Measurements from ENCODE around the gene SPIB. TPM values are rescaled to one million over a fixed set of nuclear protein-coding genes. Genes with fewer than 3 reads are reported as not detected.
"Not testable (repeated sequence)": the region's sequence is repeated elsewhere in the genome, so short reads cannot be mapped to it uniquely, and the experiment has no call there.

SPIB gene
- polyA plus RNA-seq, 3 donors = 0.97 to 1.4 (median 0.99) TPM

DNA sequence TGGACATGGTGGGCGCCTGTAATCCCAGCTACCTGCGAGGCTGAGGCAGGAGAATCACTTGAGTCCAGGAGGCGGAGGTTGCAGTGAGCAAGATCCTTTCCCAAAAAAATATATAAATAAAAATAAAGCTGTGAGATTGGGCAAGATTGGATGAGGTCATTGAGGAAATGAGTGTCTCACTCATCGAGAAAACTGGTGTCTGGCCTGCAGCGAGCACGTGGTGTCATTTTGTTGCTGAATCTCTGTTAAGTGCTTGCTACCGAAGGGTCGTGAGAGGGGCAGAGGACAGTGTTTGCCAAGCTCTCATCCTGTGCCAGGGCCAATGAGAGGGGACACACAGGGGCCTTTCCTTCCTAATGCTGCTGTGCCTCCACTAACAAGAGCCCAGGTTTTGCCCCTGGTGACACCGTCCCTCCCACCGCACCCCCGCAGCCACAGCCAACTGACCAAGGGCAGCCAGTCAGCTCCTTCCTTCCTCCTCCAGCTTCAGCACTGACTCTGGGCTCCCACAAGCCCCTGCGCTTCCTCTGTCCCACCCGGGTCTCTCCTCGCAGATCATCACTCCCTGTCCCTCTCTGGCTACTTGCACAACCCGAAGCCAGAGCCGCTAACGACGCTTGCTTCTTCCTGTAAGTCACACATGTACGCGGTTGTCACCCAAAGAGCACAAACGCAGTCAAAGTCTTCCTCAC is 31.4 kb upstream of the SPIB start:
- no peak for DNase-seq (ENCODE audit: extremely low read depth in 1 of 11, low read depth in 9 of 11, low spot score in 4 of 11)

DNA sequence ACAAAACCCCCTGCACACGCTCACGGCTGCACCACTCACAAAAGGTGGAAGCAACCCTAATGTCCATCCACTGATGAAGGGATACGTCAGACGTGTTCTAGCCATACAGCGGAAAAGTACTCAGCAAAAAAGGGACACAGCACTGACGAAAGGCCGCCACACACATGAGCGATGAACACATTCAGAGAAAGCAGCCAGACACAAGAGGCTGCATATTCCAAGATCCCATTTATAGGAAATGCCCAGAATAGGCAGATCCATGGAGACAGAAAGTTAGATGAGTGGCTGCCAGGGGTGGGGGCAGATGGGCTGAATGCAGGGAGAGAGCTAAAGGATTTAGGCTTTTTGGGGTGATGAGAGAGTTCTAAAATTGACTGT is 30.9 kb upstream of the SPIB start:
- DNase-seq (ENCODE audit: extremely low read depth in 1 of 11, low read depth in 9 of 11, low spot score in 4 of 11) = no peak

DNA sequence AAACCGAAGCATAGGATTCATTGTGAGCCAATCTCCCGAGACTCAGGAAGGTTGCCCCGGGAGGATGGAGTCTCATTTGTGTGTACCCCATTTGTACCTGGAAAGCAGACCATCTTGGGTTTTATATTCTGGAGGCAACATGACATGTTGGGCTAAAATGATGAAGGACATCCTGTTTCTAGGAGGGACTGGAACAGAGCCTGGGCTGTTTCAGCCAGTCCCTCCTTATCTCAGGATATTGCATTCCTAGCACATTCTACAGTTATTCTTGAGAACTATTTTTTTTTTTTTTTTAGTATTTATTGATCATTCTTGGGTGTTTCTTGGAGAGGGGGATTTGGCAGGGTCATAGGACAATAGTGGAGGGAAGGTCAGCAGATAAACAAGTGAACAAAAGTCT is 28.4 kb upstream of the SPIB start:
- DNase-seq (ENCODE audit: extremely low read depth in 1 of 11, low read depth in 9 of 11, low spot score in 4 of 11) = not testable (repeated sequence)

DNA sequence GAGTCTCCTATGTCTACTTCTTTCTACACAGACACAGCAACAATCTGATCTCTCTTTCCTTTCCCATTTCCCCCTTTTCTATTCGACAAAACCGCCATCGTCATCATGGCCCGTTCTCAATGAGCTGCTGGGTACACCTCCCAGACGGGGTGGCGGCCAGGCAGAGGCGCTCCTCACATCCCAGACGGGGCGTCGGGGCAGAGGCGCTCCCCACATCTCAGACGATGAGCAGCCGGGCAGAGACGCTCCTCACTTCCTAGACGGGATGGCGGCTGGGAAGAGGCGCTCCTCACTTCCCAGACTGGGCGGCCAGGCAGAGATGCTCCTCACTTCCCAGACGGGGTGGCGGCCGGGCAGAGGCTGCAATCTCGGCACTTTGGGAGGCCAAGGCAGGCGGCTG is 27.8 kb upstream of the SPIB start:
- DNase-seq (ENCODE audit: extremely low read depth in 1 of 11, low read depth in 9 of 11, low spot score in 4 of 11) = not testable (repeated sequence)

DNA sequence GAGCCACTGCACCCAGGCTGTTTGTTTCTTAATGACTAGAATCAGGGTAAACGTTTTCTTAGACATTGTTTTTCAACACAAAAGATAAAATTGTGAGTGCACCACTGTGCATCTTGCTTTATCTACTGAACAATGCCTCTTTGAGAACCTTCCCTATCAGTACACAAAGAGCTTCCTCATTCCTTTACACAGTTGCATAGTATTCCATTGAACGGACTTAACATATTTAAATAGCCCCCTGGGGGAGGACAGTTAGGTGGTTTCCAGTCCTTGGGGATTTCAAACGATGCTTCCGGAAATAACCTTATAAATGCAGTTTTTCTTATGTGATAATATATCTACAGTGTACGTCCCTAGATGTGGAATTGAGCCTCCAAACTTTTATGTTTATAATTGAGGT is 26.0 kb upstream of the SPIB start:
- no peak for DNase-seq (ENCODE audit: extremely low read depth in 1 of 11, low read depth in 9 of 11, low spot score in 4 of 11)

DNA sequence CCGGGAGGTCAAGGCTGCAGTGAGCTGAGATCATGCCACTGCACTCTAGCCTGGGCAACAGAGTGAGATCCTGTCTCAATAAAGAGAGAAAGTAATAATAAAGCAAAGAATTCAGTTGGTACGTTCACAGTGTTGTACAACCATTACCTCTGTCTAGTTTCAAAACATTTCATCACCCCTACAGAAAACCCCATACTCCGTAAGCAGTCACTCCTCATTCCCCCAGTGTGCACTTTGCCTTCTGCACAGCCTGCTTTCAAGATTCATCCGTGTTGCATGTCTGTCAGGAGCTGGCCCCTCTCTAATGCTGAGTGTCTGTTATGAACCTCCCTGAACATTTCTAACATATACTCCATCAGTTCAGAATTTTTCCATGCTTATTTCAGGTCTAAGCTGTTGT is 25.1 kb upstream of the SPIB start:
- no peak for DNase-seq (ENCODE audit: extremely low read depth in 1 of 11, low read depth in 9 of 11, low spot score in 4 of 11)

DNA sequence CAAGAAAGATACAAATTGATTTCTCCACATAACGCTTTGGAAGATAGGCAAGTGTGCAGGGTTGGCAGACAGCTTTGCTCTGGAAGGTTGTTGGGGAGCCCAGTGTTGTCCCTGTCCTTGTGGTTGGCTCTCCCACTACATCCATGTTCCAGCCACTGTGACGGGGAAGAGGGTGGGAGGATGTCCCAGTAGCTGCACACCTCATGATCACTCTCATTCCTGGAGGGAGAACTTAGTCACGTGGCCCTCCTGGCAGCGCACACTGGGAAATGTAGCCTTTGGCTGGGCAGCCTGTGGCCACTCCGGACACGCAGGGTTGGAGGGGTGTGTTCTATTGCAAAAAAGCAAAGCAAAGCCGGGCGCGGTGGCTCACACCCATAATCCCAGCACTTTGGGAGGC is 24.7 kb upstream of the SPIB start:
- no peak for DNase-seq (ENCODE audit: extremely low read depth in 1 of 11, low read depth in 9 of 11, low spot score in 4 of 11)

DNA sequence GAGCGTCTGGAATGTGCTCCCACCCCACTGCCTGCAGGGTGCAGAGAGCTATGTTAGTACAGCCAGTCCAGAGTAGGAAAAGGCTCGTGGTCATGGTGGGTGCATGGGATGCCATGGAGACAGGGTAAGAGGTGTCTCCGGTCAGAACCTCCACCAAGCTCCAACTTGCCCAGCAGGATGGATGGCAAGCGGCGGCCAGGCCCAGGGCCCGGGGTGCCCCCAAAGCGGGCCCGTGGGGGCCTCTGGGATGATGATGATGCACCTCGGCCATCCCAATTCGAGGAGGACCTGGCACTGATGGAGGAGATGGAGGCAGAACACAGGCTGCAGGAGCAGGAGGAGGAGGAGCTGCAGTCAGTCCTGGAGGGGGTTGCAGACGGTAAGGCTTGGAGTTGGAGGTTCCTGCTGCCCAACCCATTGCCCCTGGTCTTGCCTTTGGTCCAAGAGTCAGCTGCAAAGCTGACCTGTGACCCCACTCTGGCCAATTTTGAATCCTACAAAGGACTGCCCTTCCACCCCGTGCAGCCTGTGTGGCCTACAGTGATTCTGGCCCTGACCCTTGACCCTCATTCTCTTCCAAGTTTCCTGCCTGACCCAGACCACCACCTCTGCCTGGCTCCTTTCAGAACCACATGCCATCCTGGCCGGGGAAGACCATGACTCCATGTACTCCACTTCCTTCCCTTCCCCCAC is 19.9 kb upstream of the SPIB start:
- no peak for DNase-seq (ENCODE audit: extremely low read depth in 1 of 11, low read depth in 9 of 11, low spot score in 4 of 11)

DNA sequence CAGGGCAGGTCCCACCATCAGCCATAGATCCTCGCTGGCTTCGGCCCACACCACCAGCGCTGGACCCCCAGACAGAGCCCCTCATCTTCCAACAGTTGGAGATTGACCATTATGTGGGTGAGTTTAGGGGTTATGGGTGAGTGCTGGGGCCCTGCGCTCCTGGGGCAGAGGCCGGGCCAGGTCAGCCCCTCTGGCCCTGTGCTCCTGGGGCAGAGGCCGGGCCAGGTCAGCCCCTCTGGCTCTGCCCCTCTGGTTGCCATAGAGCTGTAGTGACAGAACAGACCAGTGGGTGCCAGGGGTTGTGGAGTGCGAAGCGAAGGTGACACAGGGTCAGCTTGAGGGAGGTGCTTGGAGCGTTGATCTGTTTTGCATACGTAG is 19.4 kb upstream of the SPIB start:
- no peak for DNase-seq (ENCODE audit: extremely low read depth in 1 of 11, low read depth in 9 of 11, low spot score in 4 of 11)

DNA sequence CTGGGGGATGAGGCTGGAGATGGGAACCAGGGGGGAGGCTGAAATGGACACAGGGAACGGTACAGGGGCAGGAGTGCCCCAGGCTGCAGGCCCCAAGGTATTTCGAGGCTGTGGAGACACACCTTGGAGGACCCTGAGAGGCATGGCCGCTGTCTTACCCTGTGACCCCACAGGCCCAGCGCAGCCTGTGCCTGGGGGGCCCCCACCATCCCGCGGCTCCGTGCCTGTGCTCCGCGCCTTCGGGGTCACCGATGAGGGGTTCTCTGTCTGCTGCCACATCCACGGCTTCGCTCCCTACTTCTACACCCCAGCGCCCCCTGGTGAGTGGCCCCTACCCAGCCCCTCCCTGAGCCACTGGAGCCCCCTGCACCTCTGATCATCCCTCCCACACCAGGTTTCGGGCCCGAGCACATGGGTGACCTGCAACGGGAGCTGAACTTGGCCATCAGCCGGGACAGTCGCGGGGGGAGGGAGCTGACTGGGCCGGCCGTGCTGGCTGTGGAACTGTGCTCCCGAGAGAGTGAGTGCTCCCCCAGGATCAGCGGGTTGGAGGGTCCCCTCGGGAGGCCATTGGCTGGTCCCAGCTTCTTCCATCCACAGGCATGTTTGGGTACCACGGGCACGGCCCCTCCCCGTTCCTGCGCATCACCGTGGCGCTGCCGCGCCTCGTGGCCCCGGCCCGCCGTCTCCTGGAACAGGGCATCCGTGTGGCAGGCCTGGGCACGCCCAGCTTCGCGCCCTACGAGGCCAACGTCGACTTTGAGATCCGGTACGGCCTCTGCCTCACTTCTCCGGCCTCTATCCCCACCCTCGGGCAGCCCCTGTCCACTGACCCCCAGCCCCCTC is 16.9 kb upstream of the SPIB start:
- no peak for DNase-seq (ENCODE audit: extremely low read depth in 1 of 11, low read depth in 9 of 11, low spot score in 4 of 11)

DNA sequence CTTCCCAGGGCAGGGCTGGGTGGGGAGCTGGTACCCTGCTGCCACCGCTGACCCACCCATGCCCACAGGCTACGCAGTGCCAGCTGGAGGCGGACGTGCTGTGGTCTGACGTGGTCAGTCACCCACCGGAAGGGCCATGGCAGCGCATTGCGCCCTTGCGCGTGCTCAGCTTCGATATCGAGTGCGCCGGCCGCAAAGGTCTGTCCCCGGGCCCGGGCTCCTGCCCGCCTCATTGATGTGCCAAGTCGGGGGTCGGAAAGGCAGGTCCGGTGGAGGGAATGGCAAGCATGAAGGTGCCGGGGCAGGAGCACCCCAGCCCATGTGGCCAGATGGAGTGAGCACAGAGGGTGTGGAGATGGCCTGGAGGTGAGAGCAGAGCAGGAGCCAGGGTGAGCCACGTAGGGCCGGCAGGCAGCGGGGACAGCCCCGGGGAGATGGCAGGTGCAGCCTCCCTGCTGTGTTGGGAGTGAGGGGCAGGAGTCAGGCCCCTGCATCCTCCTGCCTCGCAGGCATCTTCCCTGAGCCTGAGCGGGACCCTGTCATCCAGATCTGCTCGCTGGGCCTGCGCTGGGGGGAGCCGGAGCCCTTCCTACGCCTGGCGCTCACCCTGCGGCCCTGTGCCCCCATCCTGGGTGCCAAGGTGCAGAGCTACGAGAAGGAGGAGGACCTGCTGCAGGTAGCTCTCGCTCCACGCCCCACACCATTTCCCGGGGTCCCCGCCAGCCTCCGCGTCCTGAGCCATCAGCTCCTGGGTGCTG is 16.0 kb upstream of the SPIB start:
- DNase-seq (ENCODE audit: extremely low read depth in 1 of 11, low read depth in 9 of 11, low spot score in 4 of 11) = no peak

DNA sequence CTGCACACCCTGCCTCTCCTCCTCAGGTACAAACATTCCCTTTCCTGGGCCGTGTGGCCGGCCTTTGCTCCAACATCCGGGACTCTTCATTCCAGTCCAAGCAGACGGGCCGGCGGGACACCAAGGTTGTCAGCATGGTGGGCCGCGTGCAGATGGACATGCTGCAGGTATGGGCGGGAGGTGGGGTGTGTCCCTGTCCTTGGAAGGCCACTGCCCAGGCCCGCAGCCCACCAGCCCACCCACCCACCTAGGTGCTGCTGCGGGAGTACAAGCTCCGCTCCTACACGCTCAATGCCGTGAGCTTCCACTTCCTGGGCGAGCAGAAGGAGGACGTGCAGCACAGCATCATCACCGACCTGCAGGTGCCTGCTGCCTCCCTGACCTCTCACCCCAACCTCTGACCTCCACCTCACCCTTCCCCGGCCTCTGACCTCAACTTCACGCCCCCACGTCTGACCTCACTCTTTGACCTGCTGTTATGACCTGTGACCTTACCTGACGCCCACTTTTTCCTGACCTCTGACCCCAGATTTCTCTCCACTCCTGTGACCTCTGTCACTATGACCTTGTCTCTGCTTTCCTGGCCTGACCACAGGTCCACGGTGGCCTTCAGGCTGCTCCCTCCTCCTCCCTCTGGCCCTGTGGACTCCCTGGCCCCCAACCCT is 12.4 kb upstream of the SPIB start:
- no peak for DNase-seq (ENCODE audit: extremely low read depth in 1 of 11, low read depth in 9 of 11, low spot score in 4 of 11)

DNA sequence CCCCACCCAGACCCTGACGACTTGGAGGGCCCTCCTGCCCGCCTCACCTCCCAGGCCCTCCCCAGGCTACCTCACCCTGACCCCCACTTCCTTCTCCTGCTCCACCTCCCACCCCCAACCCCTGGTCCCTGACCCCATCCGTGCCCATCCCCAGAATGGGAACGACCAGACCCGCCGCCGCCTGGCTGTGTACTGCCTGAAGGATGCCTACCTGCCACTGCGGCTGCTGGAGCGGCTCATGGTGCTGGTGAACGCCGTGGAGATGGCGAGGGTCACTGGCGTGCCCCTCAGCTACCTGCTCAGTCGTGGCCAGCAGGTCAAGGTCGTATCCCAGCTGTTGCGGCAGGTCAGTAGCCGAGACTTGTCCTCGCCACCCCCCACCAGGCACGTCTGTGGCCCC is 11.9 kb upstream of the SPIB start:
- DNase-seq (ENCODE audit: extremely low read depth in 1 of 11, low read depth in 9 of 11, low spot score in 4 of 11) = no peak

DNA sequence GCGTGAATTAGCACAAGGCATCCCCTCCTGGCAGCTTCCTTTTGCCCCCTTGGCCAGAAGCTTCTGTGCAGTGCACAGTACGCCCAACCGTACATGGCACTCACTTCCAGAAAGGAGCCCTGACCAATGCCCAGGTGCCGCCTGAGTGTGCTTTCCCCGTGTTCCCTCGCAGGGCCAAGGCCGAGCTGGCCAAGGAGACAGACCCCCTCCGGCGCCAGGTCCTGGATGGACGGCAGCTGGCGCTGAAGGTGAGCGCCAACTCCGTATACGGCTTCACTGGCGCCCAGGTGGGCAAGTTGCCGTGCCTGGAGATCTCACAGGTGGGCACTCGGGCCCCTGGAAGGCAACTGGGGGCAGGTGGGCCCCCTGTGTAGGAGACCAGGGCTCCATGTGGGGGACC is 9.4 kb upstream of the SPIB start:
- DNase-seq (ENCODE audit: extremely low read depth in 1 of 11, low read depth in 9 of 11, low spot score in 4 of 11) = no peak

DNA sequence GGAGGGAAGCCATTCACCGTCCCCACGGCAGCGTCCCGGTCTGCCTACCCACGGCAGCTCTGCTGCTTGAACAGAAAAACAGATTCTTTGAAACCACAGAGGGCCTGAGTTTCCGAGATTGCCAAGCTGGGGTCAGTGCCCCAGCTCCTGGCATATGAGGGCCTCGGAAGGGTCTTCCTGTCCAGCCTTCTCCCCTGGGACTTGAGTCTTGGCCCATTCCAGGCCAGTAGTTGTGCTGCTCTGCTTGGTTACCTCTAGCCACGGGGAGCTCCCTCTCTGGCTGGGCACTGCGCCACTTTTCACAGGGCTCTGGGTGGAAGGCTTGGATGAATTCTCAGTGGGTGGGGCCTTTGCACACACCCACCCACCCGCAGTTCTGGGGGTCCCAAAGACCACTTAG is 8.6 kb upstream of the SPIB start:
- DNase-seq (ENCODE audit: extremely low read depth in 1 of 11, low read depth in 9 of 11, low spot score in 4 of 11) = no peak

DNA sequence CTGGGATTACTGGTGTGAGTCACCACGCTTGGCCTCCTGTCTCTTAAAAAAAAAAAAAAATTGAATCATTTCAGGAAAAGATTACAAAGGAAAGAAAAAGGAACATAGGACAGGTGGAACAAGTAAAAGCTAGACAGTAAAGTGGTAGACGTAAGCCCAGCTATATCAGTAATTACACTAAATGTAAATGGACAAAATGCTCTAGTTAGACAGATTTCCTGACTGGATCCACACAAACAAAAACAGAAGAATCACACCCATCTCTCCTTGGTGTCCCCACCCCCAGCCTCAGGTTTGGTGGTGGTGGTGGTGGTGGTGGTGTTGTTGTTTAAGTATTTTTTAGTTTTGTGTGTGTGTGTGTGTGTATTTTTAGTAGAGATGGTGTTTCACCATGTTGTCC is 6.3 kb upstream of the SPIB start:
- no peak for DNase-seq (ENCODE audit: extremely low read depth in 1 of 11, low read depth in 9 of 11, low spot score in 4 of 11)

DNA sequence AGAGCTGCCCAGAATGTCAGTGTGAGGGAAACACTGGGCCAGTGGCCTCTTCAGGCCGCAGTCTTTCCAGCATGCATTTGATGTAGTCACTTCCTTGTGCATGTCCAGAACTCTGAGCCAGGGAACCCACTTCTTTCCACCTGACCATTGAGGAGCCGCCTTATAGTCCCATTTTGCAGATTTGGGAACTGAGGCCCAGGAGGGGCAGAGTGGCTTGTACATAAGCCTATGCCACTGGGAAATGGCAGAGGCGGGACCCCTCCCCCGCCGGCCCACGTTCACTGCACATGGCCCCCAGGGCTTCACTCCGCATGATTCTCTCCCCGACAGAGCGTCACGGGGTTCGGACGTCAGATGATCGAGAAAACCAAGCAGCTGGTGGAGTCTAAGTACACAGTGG is 5.6 kb upstream of the SPIB start:
- DNase-seq (ENCODE audit: extremely low read depth in 1 of 11, low read depth in 9 of 11, low spot score in 4 of 11) = no peak

DNA sequence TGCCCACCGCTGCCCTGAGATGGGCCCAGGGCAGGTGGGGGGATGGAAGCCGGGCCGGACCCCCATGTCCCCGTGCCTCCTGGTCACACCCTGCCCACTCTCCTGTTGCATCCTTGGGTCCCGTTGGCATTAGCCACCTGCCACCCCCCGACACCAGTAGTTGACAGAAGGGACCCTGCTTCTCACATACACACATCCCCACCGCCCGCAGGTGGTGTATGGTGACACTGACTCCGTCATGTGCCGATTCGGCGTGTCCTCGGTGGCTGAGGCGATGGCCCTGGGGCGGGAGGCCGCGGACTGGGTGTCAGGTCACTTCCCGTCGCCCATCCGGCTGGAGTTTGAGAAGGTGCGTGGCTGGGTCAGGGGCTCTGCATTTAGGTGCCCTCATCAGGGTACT is 5.2 kb upstream of the SPIB start:
- no peak for DNase-seq (ENCODE audit: extremely low read depth in 1 of 11, low read depth in 9 of 11, low spot score in 4 of 11)

Data from renal cortex interstitium (tissue), 11 donors.